ENCODE data around the gene KCNMA1.

KCNMA1 gene

GRCh38 chr10:76830218-76830617, 807.4 kb downstream of the KCNMA1 start:
- DNase-seq (ENCODE audit: low spot score), result no peak

GRCh38 chr10:76829724-76830123, 807.9 kb downstream of the KCNMA1 start:
- DNase-seq (ENCODE audit: low spot score), result no peak

Measured in left forelimb (tissue), 1 donor.